MCF 10A (cell line): Measurements from ENCODE around the gene APBA2. TPM values are rescaled to one million over a fixed set of nuclear protein-coding genes. Genes with fewer than 3 reads are reported as not detected.
"Not testable (repeated sequence)": the region's sequence is repeated elsewhere in the genome, so short reads cannot be mapped to it uniquely, and the experiment has no call there.

Experiments used
- Bru-seq: library from RNA; stranded (reverse); fragments of 400-500 nt; gene quantifications from one replicate; lab custom pipeline; 2021; lab: Mats Ljungman, UMichigan
- BruChase-seq, 2 experiments: library from RNA; stranded (reverse); fragments of 400-500 nt; gene quantifications; one replicate each; lab custom pipeline; 2021; lab: Mats Ljungman, UMichigan
- BruUV-seq: library from RNA; stranded (reverse); fragments of 400-500 nt; replicated peaks from 2 replicates; lab custom pipeline; 2021; lab: Mats Ljungman, UMichigan
- CTCF ChIA-PET: fragments of 300-600 bp; sonication (Branson Sonifier 250); formaldehyde crosslinking; extraction: SDS; loops from one replicate; lab custom pipeline; 2021; ENCODE audit warnings: antibody characterized with exemption, inconsistent platforms; lab: Yijun Ruan, JAX
- POLR2A ChIA-PET: fragments of 300-600, 350-650 bp; sonication (Branson Sonifier 250); formaldehyde crosslinking; extraction: SDS; loops from one replicate; lab custom pipeline; 2020; ENCODE audit warnings: antibody characterized with exemption, inconsistent platforms; lab: Yijun Ruan, JAX
- DNase-seq: peaks from one replicate; pipeline ENCODE4 v3.0.0-alpha.2; 2018; ENCODE audit not compliant: unreplicated experiment
- H3K27ac Mint-ChIP-seq: one replicate; pipeline ENCODE4 v1.8.0; 2022; ENCODE audit warnings: mild to moderate bottlenecking, low read depth, mixed read lengths; ENCODE audit not compliant: unreplicated experiment
- H3K27me3 Mint-ChIP-seq: one replicate; pipeline ENCODE4 v1.8.0; 2022; ENCODE audit warnings: mixed read lengths; ENCODE audit not compliant: insufficient read depth, unreplicated experiment
- H3K36me3 Mint-ChIP-seq: one replicate; pipeline ENCODE4 v1.8.0; 2022; ENCODE audit warnings: mild to moderate bottlenecking, moderate library complexity, mixed read lengths; ENCODE audit not compliant: insufficient read depth, unreplicated experiment
- H3K4me1 Mint-ChIP-seq: one replicate; pipeline ENCODE4 v1.8.0; 2022; ENCODE audit warnings: mixed read lengths; ENCODE audit not compliant: insufficient read depth, unreplicated experiment
- H3K4me3 Mint-ChIP-seq: one replicate; pipeline ENCODE4 v1.8.0; 2022; ENCODE audit warnings: mild to moderate bottlenecking, moderate library complexity, mixed read lengths; ENCODE audit not compliant: unreplicated experiment
- H3K9me3 Mint-ChIP-seq: one replicate; pipeline ENCODE4 v1.8.0; 2022; ENCODE audit warnings: mixed read lengths; ENCODE audit not compliant: unreplicated experiment
- intact Hi-C: fragments of 100-400 bp; cut with micrococcal nuclease; formaldehyde crosslinking; loops from 2 replicates; pipeline ENCODE4 v1.14.1; 2022
- long read RNA-seq: library from polyadenylated mRNA; stranded (forward); transcript quantifications from one replicate; pipeline ENCODE4 v2.0.0, GENCODE V29; 2022
- total RNA-seq: library from RNA; stranded (reverse); gene quantifications from 2 replicates; pipeline ENCODE4 v1.2.3, GENCODE V29; 2022
- TF ChIP-seq, protein P1 (sequence below): fragments of 200-600 bp; IDR thresholded peaks from one replicate; pipeline ENCODE4 v1.8.0; 2022; ENCODE audit warnings: antibody characterized with exemption, mild to moderate bottlenecking; ENCODE audit not compliant: unreplicated experiment

The APBA2 gene
- total RNA-seq (not detected in 2 replicates), Bru-seq, nascent RNA (percentile 0 among the genes with signal in this experiment), BruChase-seq, experiment 1, labeled RNA remaining after a 6-hour chase (percentile 0 among the genes with signal in this experiment), BruChase-seq, experiment 2, labeled RNA remaining after a 2-hour chase (percentile 1 among the genes with signal in this experiment)
- long read RNA-seq: 0 reads

DNA sequence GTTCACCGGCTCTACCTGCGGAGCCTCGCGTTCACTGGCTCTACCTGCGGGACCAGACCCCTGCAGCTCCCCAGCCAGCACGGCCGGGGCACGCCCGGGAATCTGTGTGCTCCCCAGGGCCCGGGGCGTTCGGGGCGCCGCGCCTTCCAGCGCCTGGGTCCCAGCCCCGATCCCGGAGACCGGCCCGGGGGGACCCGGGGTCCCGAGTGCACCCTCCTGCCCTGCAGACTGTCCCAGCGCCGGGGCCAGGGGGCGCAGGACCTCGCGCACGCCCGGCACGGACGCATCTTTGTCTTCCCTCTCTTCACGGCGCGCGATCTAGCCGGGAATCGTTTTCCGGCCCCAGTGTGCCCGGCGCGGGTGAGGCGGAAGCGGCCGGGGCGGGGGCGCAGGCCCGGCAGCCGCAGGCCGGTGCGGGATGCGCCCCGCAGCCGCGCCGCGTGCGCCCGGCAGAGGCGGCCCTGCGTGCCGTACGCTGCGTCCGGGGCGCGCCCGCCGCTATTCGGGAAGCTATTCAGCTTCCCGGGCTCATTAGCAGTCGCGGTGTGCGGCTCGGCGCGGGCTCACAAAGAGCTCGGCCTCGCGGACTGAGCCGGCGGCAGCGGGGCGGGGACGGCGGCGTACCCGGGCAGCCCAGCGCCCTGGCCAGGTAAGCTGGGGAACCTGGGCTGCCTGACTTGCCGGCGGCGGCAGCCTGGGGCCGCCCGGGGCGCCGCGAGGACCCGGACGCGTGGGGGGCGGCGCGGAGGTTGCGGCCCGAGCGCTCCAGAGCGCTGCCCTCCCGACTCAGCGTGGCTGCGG, at the start of gene APBA2:
APBA2 (plus strand) TSS at position 345 of the 801 bp plus-strand sequence. CDS start 167,911 bp downstream, outside the sequence.
- Mint-ChIP-seq H3K27ac (no peak within 1 kb of the TSS), H3K36me3 (peaks cover 6% of the 10 kb centered on the region), H3K4me3 (no peak within 1 kb of the TSS), H3K4me1 (no peaks in the 10 kb centered on the region), H3K27me3 (no peaks in the 10 kb centered on the region), H3K9me3 (no peaks in the 10 kb centered on the region)
- no TSS peak for BruUV-seq
- ChIA-PET POLR2A (no interaction called here), CTCF (interaction anchor here (0.5 kb wide), 1 partner anchor 15 kb away, joined by 3 read pairs; no protein-coding TSS in a partner anchor)
- intact Hi-C loops: no loop called here
- TF ChIP-seq, protein P1, sequence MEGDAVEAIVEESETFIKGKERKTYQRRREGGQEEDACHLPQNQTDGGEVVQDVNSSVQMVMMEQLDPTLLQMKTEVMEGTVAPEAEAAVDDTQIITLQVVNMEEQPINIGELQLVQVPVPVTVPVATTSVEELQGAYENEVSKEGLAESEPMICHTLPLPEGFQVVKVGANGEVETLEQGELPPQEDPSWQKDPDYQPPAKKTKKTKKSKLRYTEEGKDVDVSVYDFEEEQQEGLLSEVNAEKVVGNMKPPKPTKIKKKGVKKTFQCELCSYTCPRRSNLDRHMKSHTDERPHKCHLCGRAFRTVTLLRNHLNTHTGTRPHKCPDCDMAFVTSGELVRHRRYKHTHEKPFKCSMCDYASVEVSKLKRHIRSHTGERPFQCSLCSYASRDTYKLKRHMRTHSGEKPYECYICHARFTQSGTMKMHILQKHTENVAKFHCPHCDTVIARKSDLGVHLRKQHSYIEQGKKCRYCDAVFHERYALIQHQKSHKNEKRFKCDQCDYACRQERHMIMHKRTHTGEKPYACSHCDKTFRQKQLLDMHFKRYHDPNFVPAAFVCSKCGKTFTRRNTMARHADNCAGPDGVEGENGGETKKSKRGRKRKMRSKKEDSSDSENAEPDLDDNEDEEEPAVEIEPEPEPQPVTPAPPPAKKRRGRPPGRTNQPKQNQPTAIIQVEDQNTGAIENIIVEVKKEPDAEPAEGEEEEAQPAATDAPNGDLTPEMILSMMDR: no peak
- DNase-seq: no peak

DNA sequence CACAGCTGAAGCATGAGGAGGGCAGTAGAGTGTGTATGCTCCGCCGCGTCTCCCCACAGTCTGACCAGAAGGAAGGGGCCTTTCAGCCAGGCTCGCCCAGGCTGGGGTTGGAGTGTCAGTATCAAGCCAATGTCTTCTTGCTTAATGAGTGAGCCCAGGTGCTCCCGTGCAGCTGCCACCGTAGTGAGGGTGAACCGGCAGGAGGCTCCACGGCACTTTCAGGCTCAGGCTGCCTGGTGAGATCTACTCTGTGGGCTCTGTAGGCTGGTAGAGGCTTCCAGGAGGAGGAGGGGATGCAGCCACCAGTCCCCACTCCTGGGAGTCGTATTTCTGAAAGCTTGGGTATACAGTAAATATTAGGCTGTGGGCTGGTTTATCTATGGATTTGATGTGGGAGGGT, 45.5 kb upstream of the APBA2 start:
- H3K9me3 Mint-ChIP-seq, H3K36me3 Mint-ChIP-seq, POLR2A ChIA-PET, BruUV-seq, CTCF ChIA-PET, H3K4me1 Mint-ChIP-seq, intact Hi-C loops, H3K4me3 Mint-ChIP-seq, DNase-seq, H3K27ac Mint-ChIP-seq: not testable (repeated sequence)
- peaks cover 11% of the 10 kb centered on the region for H3K27me3 Mint-ChIP-seq

DNA sequence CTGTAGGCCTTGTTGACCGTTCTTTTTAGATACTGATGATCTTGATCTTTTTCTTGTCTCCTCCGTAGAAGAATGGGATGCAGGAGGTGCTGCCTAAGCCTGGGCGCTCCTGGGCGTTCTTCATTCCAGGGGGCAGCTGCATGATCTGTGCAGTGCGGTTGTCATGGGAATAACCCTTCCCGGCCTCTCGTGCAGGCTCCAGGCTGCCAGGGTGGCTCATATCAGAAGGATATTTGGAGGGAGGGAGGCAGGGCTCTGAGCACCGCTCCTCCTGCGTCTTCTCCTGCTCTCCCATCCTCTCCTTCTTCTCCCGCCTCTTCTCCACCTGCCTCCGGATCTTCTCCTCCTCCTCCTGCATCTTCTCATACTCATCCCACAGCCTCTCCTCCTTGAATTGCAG, 43.6 kb upstream of the APBA2 start:
- H3K36me3 Mint-ChIP-seq, H3K4me1 Mint-ChIP-seq, H3K9me3 Mint-ChIP-seq, CTCF ChIA-PET, BruUV-seq, intact Hi-C loops, H3K4me3 Mint-ChIP-seq, H3K27ac Mint-ChIP-seq, DNase-seq, POLR2A ChIA-PET: not testable (repeated sequence)
- peaks cover 11% of the 10 kb centered on the region for H3K27me3 Mint-ChIP-seq

DNA sequence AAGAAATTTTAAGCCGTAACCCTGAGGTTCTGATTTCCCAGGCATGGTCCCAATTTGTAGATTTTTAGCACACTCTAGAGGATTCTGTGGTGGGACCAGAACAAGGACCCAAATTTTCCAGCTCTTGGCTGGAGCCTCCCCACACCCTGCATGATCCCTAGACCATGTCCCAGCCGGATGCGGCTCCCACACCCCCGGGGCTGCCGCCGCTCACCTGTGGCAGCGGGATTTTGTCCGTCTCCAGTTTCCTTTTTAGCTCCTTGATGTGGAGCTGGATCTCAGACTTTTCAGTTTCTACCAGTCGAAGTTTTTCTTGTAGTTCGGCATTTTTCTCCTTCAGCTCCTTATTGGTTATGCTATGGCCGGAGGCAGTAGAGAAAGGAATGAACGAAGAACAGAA, 42.3 kb upstream of the APBA2 start:
- H3K9me3 Mint-ChIP-seq, H3K27ac Mint-ChIP-seq, H3K36me3 Mint-ChIP-seq, intact Hi-C loops, CTCF ChIA-PET, H3K4me1 Mint-ChIP-seq, DNase-seq, BruUV-seq, POLR2A ChIA-PET, H3K4me3 Mint-ChIP-seq: not testable (repeated sequence)
- peaks cover 11% of the 10 kb centered on the region for H3K27me3 Mint-ChIP-seq

DNA sequence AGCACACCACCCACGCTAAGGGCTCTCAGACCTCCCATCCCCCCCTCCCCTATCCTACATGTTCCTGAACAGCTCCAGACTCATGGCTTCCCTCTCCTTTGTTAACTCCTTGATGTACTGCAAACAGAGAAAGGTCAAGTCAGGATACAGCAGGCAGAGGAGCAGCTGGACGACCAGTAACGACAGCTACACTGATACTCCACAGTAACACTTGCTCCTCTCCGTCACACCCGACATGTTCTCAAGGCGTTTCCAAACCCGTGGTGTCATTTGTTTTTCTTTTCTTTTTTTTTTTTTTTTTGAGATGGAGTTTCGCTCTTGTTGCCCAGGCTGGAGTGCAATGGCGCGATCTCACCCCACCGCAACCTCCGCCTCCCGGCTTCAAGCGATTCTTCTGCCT, 41.6 kb upstream of the APBA2 start:
- DNase-seq, POLR2A ChIA-PET, H3K9me3 Mint-ChIP-seq, H3K27ac Mint-ChIP-seq, H3K4me3 Mint-ChIP-seq, H3K36me3 Mint-ChIP-seq, BruUV-seq, intact Hi-C loops, H3K4me1 Mint-ChIP-seq, CTCF ChIA-PET: not testable (repeated sequence)
- H3K27me3 Mint-ChIP-seq: peaks cover 11% of the 10 kb centered on the region

DNA sequence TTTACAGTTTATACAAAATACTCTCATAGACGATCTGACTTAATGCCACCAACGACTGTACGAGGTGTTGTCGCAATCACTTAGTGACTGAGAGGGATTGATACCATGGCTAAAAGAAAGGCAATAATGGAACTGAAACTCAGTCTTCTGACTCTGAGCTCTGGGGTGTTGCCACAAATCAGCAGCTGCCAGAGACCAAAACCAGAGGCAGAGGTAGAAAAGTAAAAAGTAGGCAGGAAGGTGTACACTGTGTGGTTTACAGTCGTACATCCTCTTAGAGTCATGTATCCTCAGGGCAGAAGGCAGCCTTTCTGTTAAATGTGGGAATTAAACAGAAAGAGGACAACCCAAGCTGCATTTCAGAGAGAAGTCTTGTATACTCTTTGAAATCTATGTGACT, 38.5 kb upstream of the APBA2 start:
- H3K4me1 Mint-ChIP-seq, H3K4me3 Mint-ChIP-seq, H3K9me3 Mint-ChIP-seq, BruUV-seq, CTCF ChIA-PET, H3K36me3 Mint-ChIP-seq, H3K27ac Mint-ChIP-seq, intact Hi-C loops, POLR2A ChIA-PET, DNase-seq: not testable (repeated sequence)
- H3K27me3 Mint-ChIP-seq: peaks cover 11% of the 10 kb centered on the region

DNA sequence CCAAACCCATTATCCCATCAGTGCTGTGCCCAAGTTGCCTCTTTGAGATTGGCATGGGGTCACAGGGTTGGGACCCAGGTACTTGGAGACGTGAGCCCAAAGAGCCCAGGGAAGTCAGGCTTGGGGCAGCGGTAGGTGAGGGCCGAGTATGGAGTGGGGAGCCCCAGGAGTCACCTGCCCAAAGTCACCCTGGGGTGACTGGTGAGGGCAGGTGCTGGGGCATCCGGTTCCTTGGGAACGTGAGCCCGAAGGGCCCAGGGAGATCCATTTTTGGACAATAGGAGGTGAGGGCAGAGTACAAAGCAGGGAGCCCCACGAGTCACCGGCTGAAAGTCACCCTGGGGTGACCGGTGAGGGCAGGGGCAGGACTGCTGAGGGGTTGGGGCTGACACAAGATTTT, 37.8 kb upstream of the APBA2 start:
- H3K36me3 Mint-ChIP-seq, CTCF ChIA-PET, H3K4me3 Mint-ChIP-seq, DNase-seq, H3K9me3 Mint-ChIP-seq, POLR2A ChIA-PET, H3K4me1 Mint-ChIP-seq, BruUV-seq, H3K27me3 Mint-ChIP-seq, H3K27ac Mint-ChIP-seq, intact Hi-C loops: not testable (repeated sequence)

DNA sequence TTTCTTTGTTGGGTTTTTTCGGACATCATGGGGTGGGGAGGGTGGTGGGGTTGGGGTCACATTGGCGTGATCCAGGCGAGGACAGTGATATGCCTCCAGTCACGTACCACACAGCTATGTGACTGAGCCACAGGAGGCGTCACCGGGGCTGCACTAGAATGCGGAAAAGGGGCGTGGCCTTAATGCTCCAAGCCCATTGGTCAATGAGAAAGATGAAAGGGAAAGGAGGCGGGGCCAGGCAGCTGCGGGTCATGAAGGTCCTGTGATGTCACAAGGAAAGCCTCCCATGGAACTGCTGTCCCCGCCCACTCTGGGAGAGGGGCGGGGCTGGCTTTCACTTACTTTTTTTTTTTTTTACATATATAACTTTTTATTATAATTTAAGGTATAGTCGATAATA, 37.3 kb upstream of the APBA2 start, which contains the start of gene GOLGA6L7:
GOLGA6L7 (minus strand) TSS at position 124 of the 400 bp plus-strand sequence; CDS start at position 29, 95 bp downstream.
- intact Hi-C loops, BruUV-seq, H3K4me1 Mint-ChIP-seq, H3K27ac Mint-ChIP-seq, H3K9me3 Mint-ChIP-seq, DNase-seq, CTCF ChIA-PET, H3K27me3 Mint-ChIP-seq, H3K4me3 Mint-ChIP-seq, H3K36me3 Mint-ChIP-seq, POLR2A ChIA-PET: not testable (repeated sequence)
